Hematopoietic multipotent progenitor cell treated with erythropoietin and hydrocortisone succinate and interleukin-3 and kit ligand, for 4 days (in vitro differentiated cells): ENCODE data around the gene NLRC5.
A peak's percentile ranks its signal among the peaks of the same experiment; 100 is the strongest.
"Not testable (repeated sequence)": the region's sequence is repeated elsewhere in the genome, so short reads cannot be mapped to it uniquely, and the experiment has no call there.

Experiments used
- DNase-seq: peaks from one replicate; pipeline ENCODE4 v3.0.0-alpha.2; 2015

NLRC5 gene

GRCh38 chr16:57001026-57001679 is 11.8 kb downstream of the NLRC5 start:
- no peak for DNase-seq

GRCh38 chr16:57003439-57004386 is 14.4 kb downstream of the NLRC5 start:
- DNase-seq, result peak; percentile 64

- DNase-seq, result peak; percentile 35
These were observed 15.3 kb downstream of the NLRC5 start for GRCh38 chr16:57004387-57005250.

DNA sequence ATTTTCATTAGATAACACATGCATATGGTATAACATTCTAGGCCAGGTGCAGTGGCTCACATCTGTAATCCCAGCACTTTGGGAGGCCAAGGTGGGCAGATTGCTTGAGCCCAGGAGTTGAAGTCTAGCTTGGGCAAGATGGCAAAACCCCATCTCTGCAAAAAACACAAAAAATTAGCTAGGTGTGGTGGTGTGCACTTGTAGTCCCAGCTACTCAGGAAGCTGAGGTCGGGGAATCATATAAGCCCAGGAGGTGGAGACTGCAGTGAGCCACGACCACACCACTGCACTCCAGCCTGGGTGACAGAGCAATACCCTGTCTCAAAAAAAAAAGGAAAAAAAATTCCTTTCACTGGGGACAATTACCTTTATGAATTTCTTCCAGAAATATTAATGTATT is 16.2 kb downstream of the NLRC5 start:
- DNase-seq, result not testable (repeated sequence)

DNA sequence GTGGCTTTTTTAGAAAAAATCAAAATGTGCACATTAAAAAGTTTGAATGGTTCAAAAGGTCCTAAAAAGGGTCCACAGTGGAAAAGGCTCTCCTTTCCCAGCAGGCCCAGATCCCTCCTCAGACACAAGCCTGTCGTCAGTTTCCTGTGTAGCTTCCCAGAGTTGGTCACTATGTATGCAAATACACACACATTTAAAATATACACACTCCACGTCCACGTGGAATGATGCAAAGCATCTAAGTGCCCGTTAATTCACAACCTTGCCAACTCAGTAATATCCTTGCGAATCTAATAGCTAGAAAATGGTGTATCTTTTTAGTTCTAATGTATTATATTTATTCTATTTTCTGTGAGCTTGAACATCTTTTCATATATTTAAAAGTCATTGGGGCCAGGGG is 17.7 kb downstream of the NLRC5 start:
- no peak for DNase-seq

- no peak for DNase-seq
These were observed 18.2 kb downstream of the NLRC5 start for GRCh38 chr16:57007530-57007929.

- DNase-seq, result no peak
These were observed 19.1 kb downstream of the NLRC5 start for GRCh38 chr16:57008440-57008839.

- no peak for DNase-seq
These were observed 20.4 kb downstream of the NLRC5 start for GRCh38 chr16:57009643-57010170.

DNA sequence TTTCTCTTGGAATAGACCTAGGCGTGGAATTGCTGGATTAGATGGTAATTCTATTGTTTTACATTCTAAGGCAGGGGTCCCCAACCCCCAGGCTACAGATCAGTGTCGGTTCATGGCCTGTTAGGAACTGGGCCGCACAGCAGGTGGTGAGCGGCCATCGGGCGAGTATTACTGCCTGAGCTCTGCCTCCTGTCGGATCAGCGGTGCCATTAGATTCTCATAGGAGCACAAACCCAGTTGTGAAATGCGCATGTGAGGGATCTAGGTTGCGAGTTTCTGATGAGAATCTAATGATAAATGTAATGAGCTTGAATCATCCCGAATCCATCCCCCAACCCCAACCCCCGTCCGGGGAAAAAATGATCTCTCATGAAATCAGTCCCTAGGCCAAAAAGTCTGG is 23.0 kb downstream of the NLRC5 start:
- DNase-seq, result no peak

DNA sequence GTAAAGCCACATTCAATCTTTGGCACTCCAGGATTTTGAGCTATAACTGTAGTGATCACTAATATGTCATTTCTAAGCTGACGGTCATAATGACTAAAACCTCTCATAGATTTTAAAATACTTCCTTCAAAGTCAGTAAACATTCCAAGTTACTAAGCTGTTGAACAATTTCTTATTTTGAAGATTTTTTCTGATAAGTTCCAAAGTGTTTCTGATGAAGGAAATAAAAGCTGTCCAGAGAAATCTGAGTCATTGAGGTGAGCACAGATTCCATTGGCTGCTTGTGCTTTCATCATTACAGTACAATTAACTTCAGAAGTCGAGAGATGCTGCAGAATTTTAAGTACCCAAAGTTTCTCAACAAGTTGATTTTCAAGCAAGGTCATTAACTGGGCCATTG is 23.9 kb downstream of the NLRC5 start:
- DNase-seq, result no peak

DNA sequence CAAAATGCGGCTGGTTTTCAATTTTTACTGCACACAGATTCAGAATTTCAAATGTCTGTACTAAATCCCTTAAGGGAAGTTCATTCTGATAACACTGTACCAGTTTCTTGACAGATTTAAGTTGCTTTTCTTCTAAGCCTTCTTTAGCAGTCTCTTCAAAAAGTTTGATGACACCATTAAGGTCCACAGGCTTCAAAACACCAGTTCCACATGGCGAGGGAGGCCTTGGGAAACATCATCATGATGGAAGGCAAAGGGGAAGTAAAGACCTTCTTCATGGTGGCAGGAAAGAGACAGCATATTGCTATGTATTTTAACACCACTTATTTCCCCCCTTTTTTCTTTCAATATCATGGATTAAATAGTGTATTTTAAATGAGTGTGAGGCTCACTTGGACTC is 24.5 kb downstream of the NLRC5 start:
- no peak for DNase-seq

DNA sequence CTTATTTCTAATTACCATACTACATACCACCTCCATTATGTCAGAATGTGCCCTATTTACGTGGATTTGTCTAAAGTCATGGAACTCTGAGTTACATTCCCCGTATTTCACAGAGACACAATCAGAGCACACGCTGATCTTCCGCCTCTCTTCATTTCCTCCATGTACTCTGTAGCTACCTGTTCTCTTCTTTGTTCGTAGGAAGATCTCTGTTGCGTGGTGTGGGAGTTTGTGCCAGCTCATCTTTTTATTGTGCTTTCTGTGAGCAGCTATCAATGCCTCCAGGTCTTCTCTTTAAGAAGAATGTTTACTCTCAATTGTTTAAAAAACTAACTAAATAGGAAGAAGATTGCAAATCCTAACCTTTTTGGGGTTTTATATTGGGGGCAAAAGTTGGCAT is 26.9 kb downstream of the NLRC5 start:
- DNase-seq, result no peak

- no peak for DNase-seq
These were observed 27.5 kb downstream of the NLRC5 start for GRCh38 chr16:57016831-57017230.

DNA sequence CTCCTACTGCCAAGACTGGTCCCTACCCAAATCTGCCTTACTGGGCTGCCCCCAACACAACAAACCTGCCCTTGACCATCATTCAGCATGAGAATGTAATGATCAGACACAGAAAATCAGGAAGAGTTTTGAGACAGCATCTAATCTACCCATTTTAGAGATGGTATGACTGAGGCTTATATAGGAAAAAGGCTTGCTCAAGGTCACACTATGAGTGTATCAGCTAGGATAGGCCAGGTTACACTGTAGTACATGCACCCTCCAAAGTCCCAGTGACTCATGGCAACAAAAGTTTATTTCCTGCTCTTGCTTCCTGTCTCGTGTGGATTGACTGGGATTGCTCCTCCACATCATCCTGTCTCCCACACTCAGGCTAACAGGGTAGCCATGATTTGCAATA is 27.9 kb downstream of the NLRC5 start:
- no peak for DNase-seq

DNA sequence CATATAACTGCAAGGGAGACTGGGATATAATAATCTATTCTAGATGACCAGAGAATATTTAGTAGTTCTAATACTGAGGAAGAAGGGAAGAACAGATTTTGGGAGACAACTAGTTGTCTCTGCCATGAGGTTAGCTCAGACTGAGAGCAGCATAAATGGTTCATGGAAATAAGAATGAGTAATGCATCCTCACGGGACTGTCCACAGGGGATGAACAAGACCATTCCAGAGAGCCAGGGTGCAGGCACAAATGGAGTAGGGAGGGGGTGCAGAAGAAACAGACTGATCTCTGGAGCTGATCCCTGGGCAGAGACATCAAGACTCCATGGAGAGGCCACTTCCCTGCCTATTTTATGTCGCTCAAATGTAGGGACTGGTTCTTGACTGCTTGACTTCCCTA is 30.4 kb downstream of the NLRC5 start:
- DNase-seq, result no peak

DNA sequence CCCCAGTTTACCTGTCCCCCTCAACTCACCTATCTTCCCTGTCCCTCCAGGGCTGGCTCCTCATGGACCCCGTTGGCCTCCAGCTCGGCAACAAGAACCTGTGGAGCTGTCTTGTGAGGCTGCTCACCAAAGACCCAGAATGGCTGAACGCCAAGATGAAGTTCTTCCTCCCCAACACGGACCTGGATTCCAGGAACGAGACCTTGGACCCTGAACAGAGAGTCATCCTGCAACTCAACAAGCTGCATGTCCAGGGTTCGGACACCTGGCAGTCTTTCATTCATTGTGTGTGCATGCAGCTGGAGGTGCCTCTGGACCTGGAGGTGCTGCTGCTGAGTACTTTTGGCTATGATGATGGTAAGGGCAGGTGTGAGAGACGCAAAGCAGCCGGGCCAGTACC is 31.3 kb downstream of the NLRC5 start:
- no peak for DNase-seq

DNA sequence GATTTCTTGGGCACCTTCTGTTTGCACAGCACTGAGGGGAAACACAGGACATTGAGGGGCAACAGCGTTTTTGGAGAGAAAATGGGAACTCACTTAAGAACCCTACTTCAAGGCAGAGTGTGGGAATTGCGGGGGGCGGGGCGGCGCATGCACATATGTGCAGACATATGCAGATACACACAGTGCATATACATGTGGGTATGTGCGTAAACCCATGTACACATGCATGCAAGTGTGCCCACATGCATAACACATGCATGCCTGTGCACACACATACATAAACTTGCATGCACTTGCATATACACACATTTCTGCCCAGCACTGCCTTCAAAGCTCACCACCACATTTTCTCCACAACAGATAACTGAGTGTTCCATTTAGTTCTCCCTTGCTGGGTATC is 32.4 kb downstream of the NLRC5 start:
- no peak for DNase-seq

- DNase-seq, result no peak
These were observed 33.1 kb downstream of the NLRC5 start for GRCh38 chr16:57022445-57022844.

GRCh38 chr16:57023541-57024249 is 34.3 kb downstream of the NLRC5 start:
- no peak for DNase-seq

- peak; percentile 25 for DNase-seq
These were observed 35.7 kb downstream of the NLRC5 start for GRCh38 chr16:57024894-57025680.

GRCh38 chr16:57025941-57026777 is 36.8 kb downstream of the NLRC5 start:
- peak; percentile 88 for DNase-seq
